DMS153 (cell line): ENCODE data around the gene OTUD3.
"Not testable (repeated sequence)": the region's sequence is repeated elsewhere in the genome, so short reads cannot be mapped to it uniquely, and the experiment has no call there.

Experiments
- DNase-seq: peaks from one replicate; lab custom pipeline; 2025; lab: John Stamatoyannopoulos, UW

Gene OTUD3, protein sequence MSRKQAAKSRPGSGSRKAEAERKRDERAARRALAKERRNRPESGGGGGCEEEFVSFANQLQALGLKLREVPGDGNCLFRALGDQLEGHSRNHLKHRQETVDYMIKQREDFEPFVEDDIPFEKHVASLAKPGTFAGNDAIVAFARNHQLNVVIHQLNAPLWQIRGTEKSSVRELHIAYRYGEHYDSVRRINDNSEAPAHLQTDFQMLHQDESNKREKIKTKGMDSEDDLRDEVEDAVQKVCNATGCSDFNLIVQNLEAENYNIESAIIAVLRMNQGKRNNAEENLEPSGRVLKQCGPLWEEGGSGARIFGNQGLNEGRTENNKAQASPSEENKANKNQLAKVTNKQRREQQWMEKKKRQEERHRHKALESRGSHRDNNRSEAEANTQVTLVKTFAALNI

DNA sequence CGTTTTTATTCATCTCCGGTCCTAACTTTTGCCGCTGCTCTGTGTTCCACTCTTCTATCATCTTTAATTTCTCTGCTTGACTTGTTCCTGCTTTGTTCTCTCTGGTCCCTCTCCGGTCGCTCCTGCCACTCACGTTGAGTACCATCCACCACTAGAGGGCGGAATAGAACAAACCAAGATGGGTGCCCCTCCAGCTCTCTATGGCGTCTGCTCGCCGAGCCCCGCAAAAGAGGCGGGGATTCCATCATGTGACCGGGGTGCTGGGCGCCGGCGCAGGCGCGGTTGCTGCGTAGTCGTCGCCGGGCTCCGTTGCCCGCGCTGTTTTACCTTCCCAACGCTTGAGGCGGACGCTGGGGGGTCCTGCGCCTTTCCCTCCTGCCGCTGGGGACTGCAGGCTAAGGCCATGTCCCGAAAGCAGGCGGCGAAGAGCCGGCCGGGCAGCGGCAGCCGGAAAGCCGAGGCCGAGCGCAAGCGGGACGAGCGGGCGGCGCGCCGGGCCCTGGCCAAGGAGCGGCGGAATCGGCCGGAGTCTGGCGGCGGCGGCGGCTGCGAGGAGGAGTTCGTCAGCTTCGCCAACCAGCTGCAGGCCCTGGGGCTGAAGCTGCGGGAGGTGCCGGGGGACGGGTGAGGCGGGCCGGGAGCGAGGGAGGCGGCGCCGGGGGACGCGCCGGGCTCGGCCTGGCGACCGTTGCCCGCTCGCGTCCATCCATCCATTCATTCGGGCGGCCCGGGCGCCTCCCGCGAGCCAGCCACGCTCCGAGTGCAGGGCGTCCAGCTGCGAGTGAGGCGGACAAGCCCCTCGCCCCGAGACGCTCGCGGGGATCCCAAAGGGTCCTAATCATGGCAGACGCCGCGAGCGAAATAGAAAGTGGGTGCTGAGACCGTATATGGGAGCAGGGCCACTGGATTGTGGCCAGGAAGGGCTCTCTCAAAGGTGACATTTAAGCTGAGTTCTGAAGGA is at the start of gene OTUD3:
Gene OTUD3, plus strand, starts transcription at position 285 of the 961 bp plus-strand sequence. Its CDS starts 119 bp downstream, at position 404.
- peak; percentile 93 for DNase-seq

DNA sequence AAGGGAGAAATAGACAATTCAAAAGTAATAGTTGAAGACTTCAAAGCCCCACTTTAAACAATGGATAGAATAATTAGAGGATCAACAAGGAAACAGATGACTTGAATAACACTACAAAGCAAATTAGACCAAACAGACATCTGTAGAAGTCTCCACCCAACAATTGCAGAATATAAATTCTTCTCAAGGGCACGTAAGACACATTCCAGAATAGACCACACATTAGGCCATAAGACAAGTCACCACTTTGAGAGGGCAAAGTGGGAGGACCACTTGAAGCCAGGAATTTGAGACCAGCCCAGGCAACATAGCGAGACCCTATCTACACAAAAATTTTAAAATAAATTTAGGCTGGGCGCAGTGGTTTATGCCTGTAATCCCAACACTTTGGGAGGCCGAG is 46.6 kb upstream of the OTUD3 start:
- no peak for DNase-seq

DNA sequence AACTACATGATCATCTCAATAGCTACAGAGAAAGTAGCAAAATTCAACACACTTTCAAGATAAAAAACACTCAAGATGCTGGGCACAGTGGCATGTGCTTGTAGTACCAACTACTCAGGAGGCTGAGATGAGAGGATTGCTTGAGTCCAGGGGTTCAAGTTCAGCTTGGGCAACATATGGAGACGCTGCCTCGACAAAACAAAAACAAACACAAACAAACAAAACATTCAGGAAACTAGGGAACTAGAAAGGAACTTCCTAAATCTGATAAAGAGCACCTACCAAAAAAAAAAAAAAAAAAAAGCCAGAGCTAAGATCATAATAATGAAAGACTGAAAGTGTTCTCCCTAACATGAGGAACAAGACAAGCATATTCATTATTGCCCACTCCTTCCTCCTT is 44.3 kb upstream of the OTUD3 start:
- DNase-seq, result no peak

DNA sequence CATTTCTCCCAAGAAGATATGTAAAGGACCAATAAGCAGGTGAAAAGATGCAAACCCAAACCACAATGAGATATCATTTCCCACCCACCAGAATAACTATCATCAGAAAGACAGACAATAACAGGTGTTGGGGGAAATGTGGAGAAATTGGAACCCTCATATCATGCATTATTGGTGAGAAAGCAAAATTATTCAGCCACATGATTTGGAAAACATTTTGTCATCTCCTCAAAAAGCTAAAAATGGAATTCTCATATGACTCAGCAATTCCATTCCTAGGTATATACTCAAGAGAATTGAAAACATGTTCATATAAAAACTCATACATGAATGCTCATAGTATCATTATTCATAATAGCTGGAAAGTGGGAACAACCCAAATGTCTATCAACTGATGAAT is 42.0 kb upstream of the OTUD3 start:
- no peak for DNase-seq

DNA sequence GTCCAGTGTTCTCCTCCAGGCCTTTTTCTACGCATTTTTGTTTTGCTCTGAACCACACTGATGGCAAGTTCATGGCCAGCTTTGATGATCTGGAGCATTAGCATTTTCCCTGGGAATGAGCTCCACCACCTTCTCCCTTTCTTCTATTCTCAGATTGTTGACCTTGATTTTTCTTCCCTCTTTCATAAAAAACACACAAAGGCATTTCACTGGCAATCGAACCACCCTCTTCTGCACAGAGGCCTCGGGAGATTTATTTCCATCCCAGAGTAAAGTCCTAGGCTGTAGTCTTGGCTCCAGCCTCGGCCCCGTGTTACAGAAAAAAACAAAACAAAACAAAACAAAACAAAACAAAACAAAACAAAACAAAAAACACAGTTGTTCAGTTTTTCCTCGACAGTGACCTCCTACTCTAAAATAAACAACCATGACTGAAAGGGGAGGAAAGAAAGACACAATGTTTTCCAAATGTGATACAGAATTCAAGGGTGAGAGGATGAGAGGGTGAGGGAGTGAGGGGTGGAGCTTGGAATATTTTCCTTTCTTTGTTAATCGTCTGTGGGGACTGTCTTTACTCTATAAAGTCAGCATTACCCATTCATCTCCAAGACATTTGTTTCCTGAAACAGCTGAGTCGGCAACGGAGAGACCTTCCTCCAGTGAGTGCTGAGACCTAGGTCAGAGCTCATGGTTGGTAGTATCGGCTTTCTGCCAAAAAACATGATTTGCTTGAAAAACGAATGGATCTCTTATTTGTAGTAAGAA is 37.3 kb upstream of the OTUD3 start:
- no peak for DNase-seq

DNA sequence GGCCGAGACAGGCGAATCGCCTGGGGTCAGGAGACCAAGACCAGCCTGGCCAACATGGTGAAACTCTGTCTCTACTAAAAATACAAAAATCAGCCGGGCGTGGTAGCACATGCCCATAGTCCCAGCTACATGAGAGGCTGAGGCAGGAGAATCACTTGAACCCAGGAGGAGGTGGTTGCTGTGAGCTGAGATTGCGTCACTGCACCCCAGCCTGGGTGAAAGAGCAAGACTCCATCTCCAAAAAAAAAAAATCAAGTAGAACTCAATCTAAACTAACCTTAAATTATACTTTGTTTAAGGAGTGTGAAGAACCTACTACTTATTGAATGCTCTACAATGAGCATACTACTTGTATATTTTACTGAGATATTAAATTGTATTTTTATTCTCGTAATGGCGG is 36.6 kb upstream of the OTUD3 start:
- DNase-seq, result no peak

DNA sequence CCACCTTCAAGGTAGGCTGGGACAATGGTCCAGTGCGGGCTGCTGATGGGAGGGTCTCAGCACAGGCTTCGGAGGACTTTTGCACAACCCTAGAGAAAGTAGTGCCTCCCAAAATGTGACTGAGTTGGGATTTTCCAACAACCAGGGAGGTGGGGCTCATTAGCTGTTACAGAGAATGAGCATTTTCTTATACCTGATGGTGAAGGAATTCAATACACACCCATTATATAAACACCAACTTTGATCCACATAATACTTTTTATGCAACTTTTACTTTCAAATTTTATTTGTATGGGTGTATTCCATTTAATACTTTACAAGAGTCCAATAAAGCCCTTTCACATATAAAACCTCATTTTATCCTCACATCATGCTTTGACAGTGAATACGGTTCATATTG is 35.9 kb upstream of the OTUD3 start:
- no peak for DNase-seq

DNA sequence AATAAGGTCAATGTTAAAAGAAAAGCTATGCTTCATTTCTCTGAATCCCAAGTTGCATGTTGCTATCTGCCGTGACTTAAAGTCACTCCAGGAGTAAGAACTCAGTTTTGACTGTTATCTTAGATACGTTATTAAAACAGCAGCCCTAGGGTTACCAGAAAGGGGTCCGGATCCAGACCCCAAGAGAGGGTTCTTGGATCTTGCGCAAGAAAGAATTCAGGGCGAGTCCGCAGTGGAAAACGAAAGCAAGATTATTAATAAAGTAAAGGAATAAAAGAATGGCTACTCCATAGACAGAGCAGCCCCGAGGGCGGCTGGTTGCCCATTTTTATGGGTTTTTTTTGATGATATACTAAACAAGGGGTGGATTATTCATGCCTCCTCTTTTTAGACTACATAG is 34.9 kb upstream of the OTUD3 start:
- DNase-seq, result not testable (repeated sequence)

DNA sequence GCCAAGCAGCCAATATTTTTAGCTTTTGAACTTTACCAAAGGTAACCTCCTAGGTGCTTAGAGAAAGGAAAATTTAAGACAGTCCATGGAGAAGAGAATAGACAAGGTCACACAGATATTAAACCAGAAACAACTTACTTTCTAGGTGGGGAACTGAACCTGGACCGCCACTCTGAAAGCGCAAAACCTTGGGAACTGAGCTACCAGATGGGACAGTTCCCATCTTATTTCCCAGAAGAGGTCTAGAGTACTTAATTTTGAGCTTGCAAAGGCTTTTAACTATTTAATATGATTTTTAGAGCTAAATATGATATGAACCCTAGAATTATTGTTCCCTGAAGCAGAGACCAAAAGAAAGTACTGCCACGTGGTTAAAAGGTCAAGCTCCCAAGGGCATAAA is 32.9 kb upstream of the OTUD3 start:
- not testable (repeated sequence) for DNase-seq

DNA sequence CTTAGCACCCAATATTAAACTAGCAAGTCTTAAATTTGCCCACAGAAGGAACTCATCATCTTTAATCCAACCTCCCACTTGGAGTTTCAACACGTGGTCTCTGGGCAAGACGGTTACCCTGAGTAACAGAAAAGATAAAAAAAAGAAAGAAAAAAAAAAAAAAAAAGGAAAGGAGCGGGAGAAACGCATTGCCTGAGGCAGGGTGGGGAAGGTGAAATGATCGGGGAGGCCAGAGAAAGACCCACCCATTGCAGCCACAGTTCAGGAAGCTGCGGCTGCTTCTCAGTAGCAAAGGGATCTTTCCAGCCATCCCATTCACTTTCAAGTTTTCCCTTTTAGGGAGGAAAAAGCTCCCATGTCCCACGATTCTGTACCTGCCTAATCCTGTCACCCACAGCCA is 32.0 kb upstream of the OTUD3 start:
- DNase-seq, result no peak

DNA sequence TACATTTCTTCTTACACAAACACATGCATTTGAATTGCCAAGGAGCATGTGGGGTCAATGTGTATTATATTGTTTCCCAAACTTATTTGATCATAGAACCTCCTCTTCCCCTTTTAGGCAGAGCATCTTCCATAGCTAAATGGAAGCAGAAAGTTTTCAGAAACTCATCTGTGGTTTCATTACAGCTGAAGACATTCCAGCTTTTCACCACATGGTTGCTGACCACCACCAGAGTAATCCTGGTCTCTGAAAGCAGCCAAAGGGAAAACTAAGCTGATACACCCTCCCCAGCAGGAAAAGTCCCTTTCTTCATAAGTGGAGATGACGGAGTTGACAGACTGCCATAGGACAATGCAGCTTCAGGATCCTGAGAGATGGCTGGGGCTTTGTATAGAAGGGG is 30.2 kb upstream of the OTUD3 start:
- DNase-seq, result no peak

DNA sequence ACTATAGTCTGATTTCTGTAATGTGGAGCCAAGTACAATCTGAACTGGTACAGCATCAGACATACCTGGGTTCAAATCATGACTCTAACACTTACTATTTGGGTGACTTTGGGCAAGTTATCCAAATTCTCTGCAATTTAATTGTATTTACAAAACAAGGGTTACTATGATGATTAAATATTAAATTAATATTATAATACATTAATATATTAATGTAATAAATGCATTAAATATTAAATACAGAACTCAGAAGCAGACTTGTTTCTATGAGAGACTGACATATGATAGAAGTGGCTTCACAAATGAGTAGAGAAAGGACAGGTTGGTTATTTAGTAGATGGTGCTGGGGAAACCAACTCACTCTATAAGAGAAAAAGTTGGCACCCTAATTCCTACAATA is 27.3 kb upstream of the OTUD3 start:
- no peak for DNase-seq

DNA sequence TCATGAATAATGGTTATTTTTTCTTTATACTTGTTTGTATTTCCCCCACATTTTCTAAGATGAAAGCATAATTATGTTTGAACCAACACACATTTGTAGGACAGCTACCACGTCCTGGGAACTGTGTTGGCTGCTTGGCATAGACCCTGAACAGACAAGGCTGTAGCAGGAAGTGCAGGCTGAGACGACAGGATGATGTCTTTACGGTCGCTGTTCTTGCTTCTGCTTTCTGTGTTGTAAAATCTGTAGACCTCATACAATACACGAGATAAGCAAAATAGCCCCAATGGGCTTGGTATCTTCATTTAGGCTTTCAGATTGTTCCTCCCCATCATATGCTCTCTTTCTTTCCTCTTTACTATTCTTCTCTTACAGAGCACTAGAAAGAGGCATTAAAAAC is 23.3 kb upstream of the OTUD3 start:
- no peak for DNase-seq

DNA sequence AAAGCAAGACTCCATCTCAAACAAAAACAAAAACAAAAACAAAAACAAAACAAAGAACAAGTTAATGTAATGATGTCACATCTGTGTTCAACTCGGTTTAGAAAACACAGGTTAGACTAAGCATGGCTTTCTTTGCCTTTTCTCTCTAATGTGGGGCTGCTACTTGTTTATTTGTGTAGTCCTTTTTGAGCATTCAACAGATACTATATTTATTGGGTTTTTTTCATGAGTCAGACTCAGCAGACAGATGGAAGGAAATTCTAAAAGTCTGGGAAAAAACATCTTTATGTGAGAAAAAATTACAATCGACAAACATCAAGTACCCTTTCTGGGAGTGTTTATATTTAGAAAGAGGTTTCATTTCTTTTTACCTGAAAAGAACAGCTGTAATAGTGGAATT is 22.3 kb upstream of the OTUD3 start:
- no peak for DNase-seq

DNA sequence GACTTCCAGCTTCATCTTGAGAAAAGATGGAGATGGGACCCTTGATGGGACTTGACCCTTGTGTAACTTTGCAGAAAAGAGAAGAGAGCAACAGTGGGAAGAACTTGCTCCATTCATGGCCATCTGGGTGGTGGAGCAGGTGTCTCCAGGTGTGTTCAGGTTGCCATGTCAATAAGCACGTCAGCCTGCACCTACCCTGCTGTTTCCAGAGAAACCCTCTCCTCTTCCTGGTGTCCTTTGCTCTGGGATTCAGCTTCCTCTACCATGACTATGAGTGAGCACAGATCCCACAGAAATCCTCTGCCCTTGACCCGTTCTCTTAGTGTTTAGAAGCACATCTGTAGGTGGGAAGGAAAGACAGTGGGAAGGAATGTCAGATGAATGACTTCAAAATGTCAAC is 21.8 kb upstream of the OTUD3 start:
- peak; percentile 53 for DNase-seq

DNA sequence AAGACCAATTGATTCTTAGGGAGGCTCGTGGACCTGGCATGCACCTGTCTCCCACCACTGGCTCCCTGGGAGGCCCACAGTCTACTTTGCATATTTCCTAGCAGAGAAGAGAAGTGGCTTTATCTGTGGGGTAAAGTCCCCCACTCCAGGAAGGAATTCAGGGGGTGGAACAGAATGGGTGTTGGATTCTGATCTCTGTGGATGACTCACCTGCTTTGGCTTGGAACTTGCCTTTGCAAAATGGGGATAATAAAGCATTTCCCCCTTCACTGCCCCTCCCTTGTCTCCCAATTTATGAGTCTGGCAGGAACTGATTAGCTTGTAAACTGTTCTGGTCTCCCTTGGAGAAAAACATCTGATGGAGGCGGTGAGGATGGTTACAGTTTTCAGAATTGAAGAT is 21.2 kb upstream of the OTUD3 start:
- peak; percentile 34 for DNase-seq

DNA sequence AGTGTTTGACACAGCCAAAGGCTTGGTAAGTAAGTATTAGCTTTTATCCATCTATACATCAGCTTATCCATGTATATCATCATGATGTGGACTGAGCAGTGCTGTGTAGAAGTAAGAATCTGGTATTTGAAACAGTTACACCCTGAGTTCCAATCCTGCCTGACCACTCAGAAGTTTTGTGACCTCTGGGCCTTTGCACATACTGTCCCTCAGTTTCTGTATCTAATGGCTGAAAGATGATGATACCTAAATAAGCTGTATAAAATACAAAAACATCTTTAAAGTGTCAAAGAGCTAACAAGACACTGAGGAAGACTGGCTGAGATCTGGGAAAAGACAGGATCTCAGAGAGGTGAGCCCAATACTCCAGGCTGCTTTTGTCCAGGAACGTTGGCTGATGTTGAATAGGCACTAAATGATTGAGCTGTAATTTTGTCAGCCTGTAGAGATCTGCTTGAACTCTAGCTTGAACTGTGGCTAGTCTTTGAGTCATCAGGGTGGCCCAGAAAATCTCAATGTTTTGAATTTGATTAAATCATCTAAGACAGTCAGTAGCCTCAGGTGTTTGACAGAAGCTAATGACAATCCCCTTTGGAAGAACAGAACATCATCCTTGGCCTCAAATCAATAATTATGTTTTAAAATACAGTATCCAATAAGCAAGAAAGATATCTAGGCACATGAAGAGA is 20.2 kb upstream of the OTUD3 start:
- no peak for DNase-seq

DNA sequence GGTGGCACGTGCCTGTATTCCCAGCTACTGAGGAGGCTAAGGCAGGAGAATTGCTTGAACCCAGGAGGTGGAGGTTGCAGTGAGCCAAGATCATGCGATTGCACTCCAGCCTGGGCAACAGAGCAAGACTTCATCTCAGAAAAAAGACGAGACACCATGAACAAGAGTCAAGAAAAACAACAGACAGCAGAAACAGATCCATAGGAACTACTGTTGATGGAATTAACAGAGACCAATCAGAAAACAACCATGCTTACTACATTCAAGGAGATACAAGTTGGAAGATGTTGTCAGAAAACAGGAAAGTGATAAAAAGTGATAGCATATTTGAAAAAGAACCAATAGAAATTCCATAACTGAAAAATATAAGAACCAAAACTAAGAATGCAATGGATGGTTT is 19.3 kb upstream of the OTUD3 start:
- DNase-seq, result no peak

DNA sequence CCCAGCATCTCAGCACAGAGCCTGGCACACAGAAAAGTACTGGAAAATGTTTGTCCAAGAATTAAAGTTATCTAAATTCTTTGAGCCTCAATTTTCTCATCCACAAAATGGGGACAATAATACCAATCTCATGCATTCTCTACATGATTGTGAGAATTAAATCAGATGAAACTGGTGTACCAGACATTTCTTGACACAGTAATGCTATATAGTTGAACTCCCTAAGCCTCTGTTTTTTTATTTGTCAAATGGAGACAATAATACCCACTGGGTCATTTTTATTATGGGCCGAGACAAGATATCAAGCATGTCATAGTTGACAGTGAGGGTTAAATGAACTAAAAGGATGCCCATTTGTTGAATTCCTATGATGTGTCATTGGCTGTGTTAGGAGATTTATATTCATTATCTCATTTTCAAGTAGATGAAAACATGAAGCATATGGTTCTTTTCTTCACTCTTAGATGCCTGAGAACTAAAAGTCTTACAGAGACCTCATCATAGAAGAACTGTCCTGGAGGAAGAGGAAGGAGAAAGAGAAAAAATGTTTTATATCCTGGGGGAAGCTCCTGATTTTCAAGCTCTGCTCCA is 17.5 kb upstream of the OTUD3 start:
- DNase-seq, result no peak

DNA sequence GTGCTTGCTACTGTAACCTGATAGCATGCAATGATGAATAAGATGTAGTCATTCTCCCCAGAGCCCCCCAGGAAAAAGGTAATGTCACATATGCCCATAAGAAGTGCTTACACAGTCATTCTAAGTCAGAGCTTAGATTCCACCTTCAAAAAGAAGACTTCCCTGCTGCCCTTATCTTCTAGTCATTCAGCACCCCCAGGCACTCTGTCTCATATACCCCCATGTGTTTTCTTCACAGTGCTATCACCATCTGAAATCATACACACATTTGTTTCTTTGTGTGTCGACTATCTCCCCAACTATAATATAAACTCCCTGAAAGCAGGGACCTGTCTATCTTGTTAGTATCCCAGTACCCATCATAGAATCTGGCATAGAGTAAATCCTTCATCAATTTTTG is 16.2 kb upstream of the OTUD3 start:
- DNase-seq, result no peak

DNA sequence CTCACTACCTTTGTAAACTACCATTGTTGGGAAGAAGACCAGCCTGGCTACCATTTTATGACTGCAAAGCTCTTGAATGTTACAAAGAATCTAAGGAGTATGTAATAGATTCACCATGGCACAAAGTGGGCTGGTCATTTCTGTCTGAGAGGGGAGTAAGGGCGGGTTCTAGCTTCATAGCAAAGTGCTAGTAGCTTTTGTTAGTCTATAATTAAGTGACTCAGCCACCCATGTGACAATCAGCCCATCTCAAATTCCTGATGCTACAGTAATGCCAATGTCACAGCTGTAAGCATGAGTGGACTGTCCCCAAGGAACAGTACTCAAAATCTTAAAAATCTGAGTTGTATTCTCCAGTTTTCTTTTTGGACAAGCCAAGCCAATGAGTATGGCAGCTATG is 15.4 kb upstream of the OTUD3 start:
- DNase-seq, result no peak
